GM12892 (cell line): ENCODE results near the gene NR2C2AP.

Source experiments
- POLR2A ChIP-seq: IDR thresholded peaks from 2 replicates; pipeline ENCODE4 v1.6.1; 2011; ENCODE audit warnings: low read depth, low read length, control low read depth
- POLR2AphosphoS5 ChIP-seq: IDR thresholded peaks from 2 replicates; pipeline ENCODE4 v1.6.1; 2011; ENCODE audit warnings: low read depth, low read length, control low read depth

DNA sequence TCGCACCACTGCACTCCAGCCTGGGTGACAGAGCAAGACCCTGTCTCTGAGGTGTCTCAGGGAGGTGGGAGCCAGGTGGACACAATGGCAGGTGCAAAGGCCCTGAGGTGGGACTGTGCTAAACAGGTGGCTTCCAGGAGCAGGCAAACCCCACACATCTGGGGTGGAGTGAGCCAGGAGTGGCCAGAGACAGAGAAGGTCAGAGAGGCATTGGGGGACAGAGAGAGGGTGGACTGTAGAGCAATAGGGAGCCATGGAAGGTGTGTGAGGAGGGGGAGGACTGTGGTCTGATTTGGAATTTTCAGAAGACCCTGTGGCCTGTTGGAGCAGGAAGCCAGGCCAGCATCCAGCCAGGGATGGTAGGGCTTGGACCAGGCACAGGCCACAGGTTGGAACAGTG lies 37.8 kb downstream of the NR2C2AP start:
- TF ChIP-seq POLR2AphosphoS5 (no peak), POLR2A (no peak)
